ENCODE data around the gene PNMA5. TPM values are rescaled to one million over a fixed set of nuclear protein-coding genes. Genes with fewer than 3 reads are reported as not detected.

The PNMA5 gene
- total RNA-seq (2022; extraction: Qiagen RNA extraction; ENCODE audit: low read depth) = not detected in 5 replicates

DNA sequence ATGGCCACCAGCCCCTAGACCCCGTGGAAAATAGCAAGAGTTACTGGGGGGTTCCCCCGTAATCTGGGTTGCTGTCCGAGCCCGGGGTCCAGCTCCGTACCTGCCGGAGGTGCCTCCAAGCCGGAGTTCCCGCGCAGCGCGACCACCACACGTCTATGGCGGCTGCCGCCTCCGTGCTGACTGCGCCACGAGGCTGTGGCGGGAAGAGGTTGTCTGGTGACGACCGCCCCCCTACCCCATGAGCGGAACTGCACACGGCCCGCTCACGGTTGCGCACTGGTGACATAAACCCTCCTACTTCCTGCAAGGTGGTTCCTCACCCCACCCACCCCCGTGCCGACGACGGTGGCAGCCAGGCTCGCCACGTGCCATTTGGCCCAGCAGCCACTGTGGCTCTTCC is at the start of gene PNMA5:
Gene PNMA5 (minus strand): TSS at position 184 of the 400 bp plus-strand sequence. CDS start 2,518 bp downstream, outside the sequence.

Other genes with a start within 250 kb of the PNMA5 start
- 0.09 to 0.22 TPM in 2 of 5 replicates, not detected in the others for gene MAGEA2, start 240.3 kb downstream of the PNMA5 start, total RNA-seq (2022; extraction: Qiagen RNA extraction; ENCODE audit: low read depth)
- gene CSAG3, start 234.9 kb downstream of the PNMA5 start, total RNA-seq (2022; extraction: Qiagen RNA extraction; ENCODE audit: low read depth) = not detected in 5 replicates
- gene MAGEA6, start 224.4 kb downstream of the PNMA5 start, total RNA-seq (2022; extraction: Qiagen RNA extraction; ENCODE audit: low read depth) = 10.7 to 13.3 TPM (median 12.0 TPM) in 5 replicates
- gene CETN2, start 163.4 kb downstream of the PNMA5 start, total RNA-seq (2022; extraction: Qiagen RNA extraction; ENCODE audit: low read depth) = 67.3 to 86.2 TPM (median 72.3 TPM) in 5 replicates
- 40.6 to 47.6 TPM (median 44.0 TPM) in 5 replicates for gene NSDHL, start 163.1 kb downstream of the PNMA5 start, total RNA-seq (2022; extraction: Qiagen RNA extraction; ENCODE audit: low read depth)
- gene ZNF185, start 96.0 kb downstream of the PNMA5 start, total RNA-seq (2022; extraction: Qiagen RNA extraction; ENCODE audit: low read depth) = 5.8 to 7.5 TPM (median 6.8 TPM) in 5 replicates
- 0.17 to 0.25 TPM (median 0.21 TPM) in 5 replicates for gene PNMA3, start 62.4 kb upstream of the PNMA5 start, total RNA-seq (2022; extraction: Qiagen RNA extraction; ENCODE audit: low read depth)
- 3.1 to 5.0 TPM (median 4.8 TPM) in 5 replicates for gene PNMA6A, start 78.3 kb upstream of the PNMA5 start, total RNA-seq (2022; extraction: Qiagen RNA extraction; ENCODE audit: low read depth)
- gene MAGEA1, start 185.2 kb upstream of the PNMA5 start, total RNA-seq (2022; extraction: Qiagen RNA extraction; ENCODE audit: low read depth) = 0.08 to 0.17 TPM (median 0.14 TPM) in 5 replicates

Data from A549 treated with CpdA at 1 μM for 4 hours (cell line).